Choroid plexus epithelial cell (primary cell): ENCODE results near the gene MEAF6.

Experiments
- DNase-seq: peaks from one replicate; pipeline ENCODE4 v3.0.0-alpha.2; 2010; ENCODE audit warnings: low read depth
- H3K4me3 ChIP-seq: 2 replicates; pipeline ENCODE4 v1.5.1; 2011; ENCODE audit warnings: low read depth, mild to moderate bottlenecking, control low read depth, low read length, moderate library complexity
- TF ChIP-seq, protein P1 (sequence below): conservative IDR thresholded peaks from 2 replicates; pipeline ENCODE4 v1.5.1; 2011; ENCODE audit warnings: low read depth, mild to moderate bottlenecking, control low read depth, inconsistent platforms, low read length, moderate library complexity

Gene MEAF6

GRCh38 chr1:37478451-37478881 lies 36.1 kb downstream of the MEAF6 start:
- peak overlapping the region; percentile 34 for H3K4me3 ChIP-seq
- DNase-seq: peak; percentile 54
- TF ChIP-seq, protein P1, sequence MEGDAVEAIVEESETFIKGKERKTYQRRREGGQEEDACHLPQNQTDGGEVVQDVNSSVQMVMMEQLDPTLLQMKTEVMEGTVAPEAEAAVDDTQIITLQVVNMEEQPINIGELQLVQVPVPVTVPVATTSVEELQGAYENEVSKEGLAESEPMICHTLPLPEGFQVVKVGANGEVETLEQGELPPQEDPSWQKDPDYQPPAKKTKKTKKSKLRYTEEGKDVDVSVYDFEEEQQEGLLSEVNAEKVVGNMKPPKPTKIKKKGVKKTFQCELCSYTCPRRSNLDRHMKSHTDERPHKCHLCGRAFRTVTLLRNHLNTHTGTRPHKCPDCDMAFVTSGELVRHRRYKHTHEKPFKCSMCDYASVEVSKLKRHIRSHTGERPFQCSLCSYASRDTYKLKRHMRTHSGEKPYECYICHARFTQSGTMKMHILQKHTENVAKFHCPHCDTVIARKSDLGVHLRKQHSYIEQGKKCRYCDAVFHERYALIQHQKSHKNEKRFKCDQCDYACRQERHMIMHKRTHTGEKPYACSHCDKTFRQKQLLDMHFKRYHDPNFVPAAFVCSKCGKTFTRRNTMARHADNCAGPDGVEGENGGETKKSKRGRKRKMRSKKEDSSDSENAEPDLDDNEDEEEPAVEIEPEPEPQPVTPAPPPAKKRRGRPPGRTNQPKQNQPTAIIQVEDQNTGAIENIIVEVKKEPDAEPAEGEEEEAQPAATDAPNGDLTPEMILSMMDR: no peak

DNA sequence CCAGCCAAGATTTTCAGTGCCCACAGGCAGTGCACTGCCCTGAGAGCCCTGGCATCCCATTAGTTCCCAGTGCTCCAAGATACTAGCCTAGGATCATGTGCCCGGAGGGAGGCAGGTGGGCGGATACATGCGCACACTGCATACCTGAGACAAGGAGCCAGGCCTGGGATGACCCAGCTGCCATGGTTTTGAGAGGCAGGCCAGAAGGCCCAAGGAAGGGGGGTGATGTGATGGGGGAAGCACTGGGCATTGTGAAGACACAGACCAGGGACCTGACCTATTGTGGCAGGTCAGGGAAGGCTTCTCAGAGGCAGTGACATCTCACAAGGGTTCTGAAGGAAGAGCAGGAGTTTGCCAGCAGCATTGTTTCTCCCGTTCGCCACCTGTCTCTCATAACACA lies 36.6 kb downstream of the MEAF6 start:
- TF ChIP-seq, protein P1: no peak
- no peak for DNase-seq

GRCh38 chr1:37477198-37477931 lies 37.2 kb downstream of the MEAF6 start:
- TF ChIP-seq, protein P1: no peak
- DNase-seq: peak; percentile 70
- H3K4me3 ChIP-seq: peak overlapping the region; percentile 61

More for the DNA sequence above, 36.6 kb downstream of the MEAF6 start:
- peak overlapping the region; percentile 61 for H3K4me3 ChIP-seq

GRCh38 chr1:37476460-37477197 lies 37.9 kb downstream of the MEAF6 start:
- DNase-seq: peak; percentile 55
- H3K4me3 ChIP-seq: peak overlapping the region; percentile 61

DNA sequence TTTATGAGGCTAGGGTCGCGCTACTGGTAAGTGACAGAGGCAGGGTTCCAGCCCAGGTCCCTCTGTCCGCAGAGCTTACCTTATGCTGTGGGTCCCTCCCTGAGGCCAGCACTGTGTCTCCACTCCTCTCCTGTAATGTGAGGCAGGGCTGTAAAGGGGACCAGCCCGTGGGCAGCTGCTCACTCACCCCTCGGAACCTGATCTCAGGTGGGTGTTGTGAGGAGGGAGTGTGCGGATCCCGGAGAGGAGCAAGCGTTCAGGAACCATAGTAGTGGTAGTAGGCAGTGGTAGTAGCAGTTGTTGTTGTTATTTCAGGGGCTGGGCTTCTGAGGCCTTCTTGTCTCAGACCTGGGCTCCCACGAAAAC lies 38.5 kb downstream of the MEAF6 start:
- TF ChIP-seq, protein P1: no peak
- DNase-seq: no peak
- peak overlapping the region; percentile 61 for H3K4me3 ChIP-seq

More at GRCh38 chr1:37476460-37477197, 37.9 kb downstream of the MEAF6 start:
- TF ChIP-seq, protein P1: no peak

DNA sequence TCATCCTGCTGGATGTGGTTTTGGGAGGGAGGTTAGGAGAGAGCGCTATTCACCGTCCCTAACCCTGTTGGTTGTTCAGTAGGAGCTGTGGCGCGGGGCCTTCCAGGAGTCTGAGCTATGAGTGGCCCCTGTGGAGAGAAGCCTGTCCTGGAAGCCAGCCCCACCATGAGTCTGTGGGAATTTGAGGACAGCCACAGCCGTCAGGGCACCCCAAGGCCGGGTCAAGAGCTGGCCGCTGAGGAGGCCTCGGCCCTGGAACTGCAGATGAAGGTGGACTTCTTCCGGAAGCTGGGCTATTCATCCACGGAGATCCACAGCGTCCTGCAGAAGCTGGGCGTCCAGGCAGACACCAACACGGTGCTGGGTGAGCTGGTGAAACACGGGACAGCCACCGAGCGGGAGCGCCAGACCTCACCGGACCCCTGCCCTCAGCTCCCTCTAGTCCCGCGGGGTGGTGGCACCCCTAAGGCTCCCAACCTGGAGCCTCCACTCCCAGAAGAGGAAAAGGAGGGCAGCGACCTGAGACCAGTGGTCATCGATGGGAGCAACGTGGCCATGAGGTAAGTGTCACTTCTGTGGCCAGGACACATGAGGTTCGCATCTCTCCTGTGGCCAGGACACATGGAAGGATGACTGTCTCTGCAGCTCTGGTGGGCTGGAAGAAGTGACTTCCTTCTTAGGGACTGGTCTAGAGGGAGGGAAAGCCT lies 39.0 kb downstream of the MEAF6 start:
- peak overlapping the region; percentile 61 for H3K4me3 ChIP-seq
- DNase-seq: no peak
- TF ChIP-seq, protein P1: no peak
